Neutrophil (primary cell): ENCODE results near the gene ABI1.
A peak's percentile ranks its signal among the peaks of the same experiment; 100 is the strongest.

Source experiments
- H3K27ac ChIP-seq: fragments of 200-600 bp; sonication (generic); 2 replicates; pipeline ENCODE4 v1.5.1; 2016; ENCODE audit warnings: mild to moderate bottlenecking, moderate library complexity
- H3K27me3 ChIP-seq: fragments of 200-600 bp; sonication (generic); 2 replicates; pipeline ENCODE4 v1.6.0; 2016; ENCODE audit warnings: mild to moderate bottlenecking
- H3K36me3 ChIP-seq: fragments of 200-600 bp; sonication (generic); 2 replicates; pipeline ENCODE4 v1.5.1; 2017
- H3K4me1 ChIP-seq, 2 experiments: fragments of 200-600 bp in 1 of 2; sonication (generic) in 1 of 2; 1 replicate in 1 of 2; 2 replicates in 1 of 2; pipeline versions ENCODE4 v1.5.1 to v1.6.1; 2013 to 2016; ENCODE audit warnings: low read depth in 1 of 2, low read length in 1 of 2, mild to moderate bottlenecking in 1 of 2, moderate library complexity in 1 of 2; ENCODE audit not compliant: control insufficient read depth in 1 of 2, insufficient read depth in 1 of 2
- H3K4me3 ChIP-seq, 2 experiments: fragments of 200-600 bp in 1 of 2; sonication (generic) in 1 of 2; 1 replicate in 1 of 2; 2 replicates in 1 of 2; pipeline ENCODE4 v1.5.1; 2013 to 2016; ENCODE audit warnings: low read depth in 1 of 2, low read length in 1 of 2, mild to moderate bottlenecking in 1 of 2, moderate library complexity in 1 of 2
- H3K9me3 ChIP-seq: fragments of 200-600 bp; sonication (generic); 2 replicates; pipeline ENCODE4 v1.5.1; 2016
- TF ChIP-seq, protein P1 (sequence below): fragments of 200-600 bp; sonication (generic); IDR thresholded peaks from 2 replicates; pipeline ENCODE4 v1.5.1; 2016; ENCODE audit warnings: antibody characterized with exemption

ABI1 gene

DNA sequence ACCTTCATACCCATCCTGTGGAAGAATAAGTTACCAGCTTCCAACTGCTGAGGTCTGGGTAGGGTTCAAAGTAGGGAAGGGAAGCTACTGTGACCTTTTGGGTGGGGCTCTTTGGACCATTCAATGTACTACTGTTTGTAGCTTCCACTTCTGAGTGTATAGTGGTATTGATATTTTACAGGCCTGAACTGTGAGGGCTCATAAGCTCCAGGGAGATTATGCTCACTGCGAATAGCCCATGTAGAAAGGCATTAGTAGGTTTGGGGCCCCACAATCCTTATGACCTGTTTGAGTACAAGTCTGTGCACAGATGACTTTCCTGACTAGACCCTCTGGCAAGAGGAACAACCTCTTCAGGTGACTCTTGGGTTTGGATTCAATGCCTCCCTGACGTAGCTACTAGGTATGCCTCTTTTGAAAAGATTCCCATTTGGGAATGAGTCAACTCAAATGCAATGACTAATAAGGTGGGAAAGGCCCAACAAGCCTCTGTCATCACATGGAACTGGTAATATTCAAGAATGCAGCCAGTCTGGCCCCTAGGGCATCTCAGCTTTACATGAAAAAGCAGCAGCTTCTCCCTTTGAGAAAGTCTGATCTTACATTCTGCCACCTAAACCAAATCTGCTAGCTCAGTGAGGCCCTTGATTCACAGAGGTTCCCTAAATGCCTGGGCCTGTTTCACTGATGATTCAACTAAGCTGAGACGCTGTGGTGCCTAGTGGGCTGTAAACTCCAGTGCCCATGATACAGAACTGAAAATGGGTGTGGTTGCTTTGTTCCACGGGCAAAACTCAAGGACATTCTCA, 79.8 kb downstream of the ABI1 start:
- Histone ChIP-seq H3K4me3 (no peak overlapping the region), H3K27ac (peak overlapping the region; percentile 76), H3K4me1 (peaks cover 9 to 11% of the 10 kb centered on the region in 2 experiments), H3K9me3 (no peaks in the 10 kb centered on the region), H3K27me3 (no peaks in the 10 kb centered on the region), H3K36me3 (peaks cover 23% of the 10 kb centered on the region)
- TF ChIP-seq, protein P1, sequence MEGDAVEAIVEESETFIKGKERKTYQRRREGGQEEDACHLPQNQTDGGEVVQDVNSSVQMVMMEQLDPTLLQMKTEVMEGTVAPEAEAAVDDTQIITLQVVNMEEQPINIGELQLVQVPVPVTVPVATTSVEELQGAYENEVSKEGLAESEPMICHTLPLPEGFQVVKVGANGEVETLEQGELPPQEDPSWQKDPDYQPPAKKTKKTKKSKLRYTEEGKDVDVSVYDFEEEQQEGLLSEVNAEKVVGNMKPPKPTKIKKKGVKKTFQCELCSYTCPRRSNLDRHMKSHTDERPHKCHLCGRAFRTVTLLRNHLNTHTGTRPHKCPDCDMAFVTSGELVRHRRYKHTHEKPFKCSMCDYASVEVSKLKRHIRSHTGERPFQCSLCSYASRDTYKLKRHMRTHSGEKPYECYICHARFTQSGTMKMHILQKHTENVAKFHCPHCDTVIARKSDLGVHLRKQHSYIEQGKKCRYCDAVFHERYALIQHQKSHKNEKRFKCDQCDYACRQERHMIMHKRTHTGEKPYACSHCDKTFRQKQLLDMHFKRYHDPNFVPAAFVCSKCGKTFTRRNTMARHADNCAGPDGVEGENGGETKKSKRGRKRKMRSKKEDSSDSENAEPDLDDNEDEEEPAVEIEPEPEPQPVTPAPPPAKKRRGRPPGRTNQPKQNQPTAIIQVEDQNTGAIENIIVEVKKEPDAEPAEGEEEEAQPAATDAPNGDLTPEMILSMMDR = no peak

DNA sequence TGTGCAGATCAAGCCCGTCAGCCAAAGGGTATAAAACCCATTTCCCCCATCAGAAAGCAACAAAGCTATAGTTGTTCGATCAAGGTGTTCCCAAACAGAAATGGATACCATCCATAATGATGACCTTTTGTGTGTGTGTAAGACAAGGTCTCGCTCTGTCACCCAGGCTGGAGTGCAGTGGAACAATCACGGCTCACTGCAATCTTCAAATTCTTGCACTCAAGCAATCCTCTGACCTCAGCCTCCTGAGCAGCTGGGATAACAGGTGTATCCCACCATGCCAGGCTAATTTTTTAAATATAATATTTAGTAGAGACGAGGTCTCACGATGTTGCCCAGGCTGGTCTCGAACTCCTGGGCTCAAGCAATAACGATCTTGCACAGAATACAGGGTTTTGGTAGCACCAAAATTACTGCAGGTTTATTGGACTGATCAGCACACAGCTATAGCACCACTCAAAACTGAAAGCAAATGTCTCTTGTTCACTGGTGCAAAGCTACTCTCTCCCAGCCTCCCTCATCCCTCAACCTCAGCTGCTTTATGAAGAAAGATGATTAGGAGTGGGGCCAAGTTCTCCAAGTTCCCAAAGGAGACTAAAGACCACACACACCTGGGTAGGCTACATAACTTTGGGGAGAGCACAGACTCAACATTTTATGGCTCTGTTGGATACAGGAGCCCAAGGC, 80.5 kb downstream of the ABI1 start:
- Histone ChIP-seq H3K27ac (peak overlapping the region; percentile 76), H3K36me3 (peaks cover 17% of the 10 kb centered on the region), H3K4me3 (no peak overlapping the region), H3K9me3 (no peaks in the 10 kb centered on the region), H3K27me3 (no peaks in the 10 kb centered on the region), H3K4me1 (peaks cover 9 to 11% of the 10 kb centered on the region in 2 experiments)
- TF ChIP-seq, protein P1 = no peak

DNA sequence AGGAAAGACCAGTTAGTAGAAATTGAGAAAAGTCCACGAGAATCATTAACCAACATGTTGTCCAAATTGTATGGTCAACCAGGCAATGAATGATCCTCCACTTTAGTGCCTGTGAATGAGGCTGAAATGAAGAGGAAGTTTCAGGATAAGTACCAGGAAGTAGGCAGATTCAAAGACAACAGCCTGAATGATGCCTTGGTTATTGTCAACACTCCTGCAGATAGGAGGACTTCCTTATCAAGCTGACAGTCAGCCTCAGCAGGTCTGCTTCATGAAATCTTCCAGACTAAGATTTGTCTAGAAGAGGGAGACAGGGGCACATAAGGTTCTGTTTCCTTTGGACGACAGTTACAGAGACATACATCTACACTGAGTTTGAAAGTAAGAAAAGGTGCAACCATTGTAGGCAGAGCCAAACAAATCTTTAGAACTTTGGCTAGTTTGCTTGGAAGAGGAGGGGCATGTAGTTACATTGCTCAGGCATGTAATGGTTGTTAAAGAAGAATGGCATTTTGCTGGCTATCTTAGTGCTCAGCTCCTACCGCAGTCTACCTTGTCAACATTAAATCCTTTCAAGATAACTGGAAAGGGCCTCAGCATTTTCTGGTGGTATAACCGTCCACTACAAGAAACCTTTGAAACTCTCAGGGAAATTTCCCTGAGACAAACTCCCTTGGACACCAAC, 81.4 kb downstream of the ABI1 start:
- Histone ChIP-seq H3K9me3 (no peaks in the 10 kb centered on the region), H3K4me1 (peaks cover 9 to 11% of the 10 kb centered on the region in 2 experiments), H3K4me3 (no peak overlapping the region), H3K27me3 (no peaks in the 10 kb centered on the region), H3K36me3 (peaks cover 11% of the 10 kb centered on the region), H3K27ac (peak overlapping the region; percentile 76)
- TF ChIP-seq, protein P1 = no peak

DNA sequence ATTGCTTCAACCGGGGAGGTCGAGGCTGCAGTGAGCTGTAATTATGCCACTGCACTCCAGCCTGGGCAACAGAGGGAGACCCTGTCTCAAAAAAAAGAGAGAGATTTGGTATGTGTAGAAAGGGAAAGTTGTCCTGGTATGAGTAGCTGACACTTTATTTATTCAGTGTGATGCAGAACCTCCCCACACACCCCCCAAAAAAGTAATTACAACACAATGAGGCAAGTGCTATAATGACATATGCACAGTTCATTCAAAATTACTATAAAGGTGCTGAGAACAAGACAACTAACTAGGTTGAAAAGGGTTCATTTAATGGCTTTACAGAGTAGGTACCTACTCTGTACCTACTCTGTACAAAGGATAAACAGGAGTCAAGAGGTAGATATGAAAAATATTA, 83.1 kb downstream of the ABI1 start:
- no peak overlapping the region for H3K4me3 ChIP-seq
- peaks cover 6% of the 10 kb centered on the region for H3K36me3 ChIP-seq
- peaks cover 9 to 11% of the 10 kb centered on the region in 2 experiments for H3K4me1 ChIP-seq
- no peaks in the 10 kb centered on the region for H3K27me3 ChIP-seq
- TF ChIP-seq, protein P1 = no peak
- H3K9me3 ChIP-seq = no peaks in the 10 kb centered on the region
- H3K27ac ChIP-seq = peak overlapping the region; percentile 3

DNA sequence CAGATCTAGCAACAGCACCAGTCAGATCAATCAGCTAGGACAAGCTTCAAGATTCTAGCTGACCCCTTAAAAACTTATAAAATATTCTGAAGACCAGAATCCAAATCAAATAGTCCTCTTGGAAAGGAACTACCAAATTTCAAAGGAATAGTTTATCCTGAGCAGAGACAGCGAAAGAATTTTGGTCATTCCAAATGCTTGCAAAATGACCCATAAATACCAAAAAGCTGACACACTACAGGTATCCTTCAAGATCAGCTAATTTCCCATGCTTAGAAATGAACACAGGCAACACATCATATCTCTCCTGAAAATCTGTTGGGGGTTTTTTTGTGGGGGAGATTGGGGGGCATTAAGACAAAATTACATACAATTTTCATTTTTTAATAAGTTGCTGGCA, 84.5 kb downstream of the ABI1 start:
- H3K4me1 ChIP-seq = peaks cover 9 to 11% of the 10 kb centered on the region in 2 experiments
- H3K27me3 ChIP-seq = no peaks in the 10 kb centered on the region
- TF ChIP-seq, protein P1 = no peak
- no peaks in the 10 kb centered on the region for H3K9me3 ChIP-seq
- no peak overlapping the region for H3K4me3 ChIP-seq
- H3K27ac ChIP-seq = peak overlapping the region; percentile 12
- H3K36me3 ChIP-seq = peaks cover 6% of the 10 kb centered on the region
